Measurements from ENCODE around the gene KRT27. TPM values are rescaled to one million over a fixed set of nuclear protein-coding genes. Genes with fewer than 3 reads are reported as not detected.

Gene KRT27
- total RNA-seq, 2 experiments from 2014 or later, result not detected

DNA sequence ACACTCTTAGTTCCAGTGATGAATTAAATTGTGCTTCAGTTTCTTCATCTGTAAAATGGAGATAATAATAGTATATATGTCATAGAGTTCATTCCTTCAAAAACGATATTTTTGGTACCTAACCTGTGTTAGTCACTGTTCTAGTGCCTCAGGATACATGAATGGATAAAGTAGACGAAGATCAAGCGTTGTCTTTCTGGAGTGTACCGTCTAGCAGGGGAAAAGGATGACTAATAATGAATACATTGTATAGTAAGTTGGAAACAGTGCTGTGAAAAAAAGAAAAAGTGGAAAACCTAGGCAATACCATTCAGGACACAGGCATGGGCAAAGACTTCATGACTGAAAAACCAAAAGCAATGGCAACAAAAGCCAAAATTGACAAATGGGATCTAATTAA lies 31.5 kb upstream of the KRT27 start:
- Histone ChIP-seq H3K4me1 (ENCODE audit: insufficient read depth, low read length) (no peaks in the 10 kb centered on the region), H3K9me3 (ENCODE audit: control insufficient read depth in 1 of 2, insufficient read depth in 1 of 2, low read length in 2 of 2) (no peaks in the 10 kb centered on the region), H3K36me3 (ENCODE audit: insufficient read depth, low read length) (no peaks in the 10 kb centered on the region), H3K4me3 (ENCODE audit: low read length) (no peak overlapping the region), H3K27ac (ENCODE audit: low read depth in 1 of 2, low read length in 2 of 2) (no peak overlapping the region), H3K27me3 (ENCODE audit: control insufficient read depth in 1 of 2, insufficient read depth in 2 of 2, low read length in 2 of 2) (peaks cover 13 to 42% of the 10 kb centered on the region in 2 experiments)
- H3K27me3 Mint-ChIP-seq, result peaks cover 59% of the 10 kb centered on the region
- peaks cover 2% of the 10 kb centered on the region for H3K9me3 Mint-ChIP-seq
- DNase-seq, result no peak
- peaks cover 24% of the 10 kb centered on the region for H3K36me3 Mint-ChIP-seq (ENCODE audit: low read depth)
- CTCF ChIA-PET, result no interaction called here
- H3K4me1 Mint-ChIP-seq (ENCODE audit: low read depth), result peaks cover 16% of the 10 kb centered on the region
- ATAC-seq (ENCODE audit: poor library complexity), result no peak
- intact Hi-C loops (cut with DNase I, micrococcal nuclease), result no loop called here
- H3K27ac Mint-ChIP-seq, result no peak overlapping the region
- TF ChIP-seq, protein P1, sequence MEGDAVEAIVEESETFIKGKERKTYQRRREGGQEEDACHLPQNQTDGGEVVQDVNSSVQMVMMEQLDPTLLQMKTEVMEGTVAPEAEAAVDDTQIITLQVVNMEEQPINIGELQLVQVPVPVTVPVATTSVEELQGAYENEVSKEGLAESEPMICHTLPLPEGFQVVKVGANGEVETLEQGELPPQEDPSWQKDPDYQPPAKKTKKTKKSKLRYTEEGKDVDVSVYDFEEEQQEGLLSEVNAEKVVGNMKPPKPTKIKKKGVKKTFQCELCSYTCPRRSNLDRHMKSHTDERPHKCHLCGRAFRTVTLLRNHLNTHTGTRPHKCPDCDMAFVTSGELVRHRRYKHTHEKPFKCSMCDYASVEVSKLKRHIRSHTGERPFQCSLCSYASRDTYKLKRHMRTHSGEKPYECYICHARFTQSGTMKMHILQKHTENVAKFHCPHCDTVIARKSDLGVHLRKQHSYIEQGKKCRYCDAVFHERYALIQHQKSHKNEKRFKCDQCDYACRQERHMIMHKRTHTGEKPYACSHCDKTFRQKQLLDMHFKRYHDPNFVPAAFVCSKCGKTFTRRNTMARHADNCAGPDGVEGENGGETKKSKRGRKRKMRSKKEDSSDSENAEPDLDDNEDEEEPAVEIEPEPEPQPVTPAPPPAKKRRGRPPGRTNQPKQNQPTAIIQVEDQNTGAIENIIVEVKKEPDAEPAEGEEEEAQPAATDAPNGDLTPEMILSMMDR (IDR thresholded peaks at IDR 0.05), result no peak
- H3K4me3 Mint-ChIP-seq, result no peak overlapping the region
- POLR2A ChIA-PET, result no interaction called here

DNA sequence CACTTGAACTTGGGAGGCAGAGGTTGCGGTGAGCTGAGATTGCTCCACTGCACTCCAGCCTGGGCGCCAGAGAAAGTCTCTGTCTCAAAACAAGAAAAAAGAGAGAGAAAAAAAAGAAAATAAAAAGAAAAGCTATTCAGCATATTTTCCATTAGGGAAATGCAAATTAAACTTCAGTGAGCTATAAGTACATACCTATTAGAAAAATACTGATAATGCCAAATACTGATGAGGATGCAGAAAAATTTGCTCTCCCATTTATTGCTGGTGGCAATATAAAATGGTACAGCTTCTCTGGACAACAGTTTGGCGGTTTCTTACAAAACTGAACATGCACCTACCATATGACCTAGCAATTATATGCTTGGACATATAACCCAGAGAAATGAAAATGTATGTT lies 30.3 kb upstream of the KRT27 start:
- H3K4me3 ChIP-seq (ENCODE audit: low read length), result no peak overlapping the region
- H3K27ac ChIP-seq (ENCODE audit: low read depth in 1 of 2, low read length in 2 of 2), result no peak overlapping the region
- TF ChIP-seq, protein P1 (IDR thresholded peaks at IDR 0.05), result no peak
- DNase-seq (no peak), ATAC-seq (ENCODE audit: poor library complexity) (no peak)
- peaks cover 69% of the 10 kb centered on the region for H3K27me3 Mint-ChIP-seq
- no peak overlapping the region for H3K27ac Mint-ChIP-seq
- intact Hi-C loops (cut with DNase I, micrococcal nuclease), result no loop called here
- H3K36me3 Mint-ChIP-seq (ENCODE audit: low read depth), result peaks cover 14% of the 10 kb centered on the region
- POLR2A ChIA-PET, result interaction anchor here (0.6 kb wide), 1 partner anchor 382 kb away, joined by 3 read pairs; no protein-coding TSS in a partner anchor
- no peaks in the 10 kb centered on the region for H3K36me3 ChIP-seq (ENCODE audit: insufficient read depth, low read length)
- no peaks in the 10 kb centered on the region for H3K4me1 ChIP-seq (ENCODE audit: insufficient read depth, low read length)
- H3K4me3 Mint-ChIP-seq, result no peak overlapping the region
- H3K4me1 Mint-ChIP-seq (ENCODE audit: low read depth), result peaks cover 8% of the 10 kb centered on the region
- H3K9me3 Mint-ChIP-seq, result peaks cover 2% of the 10 kb centered on the region
- peaks cover 16 to 51% of the 10 kb centered on the region in 2 experiments for H3K27me3 ChIP-seq (ENCODE audit: control insufficient read depth in 1 of 2, insufficient read depth in 2 of 2, low read length in 2 of 2)
- CTCF ChIA-PET, result no interaction called here
- H3K9me3 ChIP-seq (ENCODE audit: control insufficient read depth in 1 of 2, insufficient read depth in 1 of 2, low read length in 2 of 2), result no peaks in the 10 kb centered on the region

DNA sequence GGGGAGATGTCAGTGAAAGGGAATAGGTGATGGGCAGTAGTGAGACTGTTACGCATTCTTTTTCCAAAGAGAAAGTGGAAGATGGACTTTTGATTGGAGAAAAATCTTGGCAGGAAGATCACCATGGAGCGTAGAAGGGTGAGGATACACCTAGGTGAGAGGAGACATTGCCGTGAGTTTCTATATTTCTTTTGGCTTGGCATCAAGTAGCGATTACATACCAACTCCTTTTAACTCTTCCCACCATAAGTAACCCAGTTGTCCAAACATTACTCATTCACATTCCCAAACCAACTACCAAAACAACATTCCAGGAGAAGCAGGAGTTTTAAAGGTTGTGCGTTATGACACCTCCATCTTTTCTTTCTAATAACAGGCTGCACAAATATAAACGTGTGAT lies 28.1 kb upstream of the KRT27 start:
- H3K36me3 Mint-ChIP-seq (ENCODE audit: low read depth), result no peaks in the 10 kb centered on the region
- H3K27me3 ChIP-seq (ENCODE audit: control insufficient read depth in 1 of 2, insufficient read depth in 2 of 2, low read length in 2 of 2), result peaks cover 16 to 67% of the 10 kb centered on the region in 2 experiments
- intact Hi-C loops (cut with DNase I, micrococcal nuclease), result no loop called here
- DNase-seq (no peak), ATAC-seq (ENCODE audit: poor library complexity) (no peak)
- no peaks in the 10 kb centered on the region for H3K36me3 ChIP-seq (ENCODE audit: insufficient read depth, low read length)
- no peak overlapping the region for H3K27ac ChIP-seq (ENCODE audit: low read depth in 1 of 2, low read length in 2 of 2)
- H3K9me3 ChIP-seq (ENCODE audit: control insufficient read depth in 1 of 2, insufficient read depth in 1 of 2, low read length in 2 of 2), result no peaks in the 10 kb centered on the region
- no peak overlapping the region for H3K27ac Mint-ChIP-seq
- ChIA-PET CTCF (interaction anchor here (0.7 kb wide), 1 partner anchor 852 kb away, joined by 3 read pairs; no protein-coding TSS in a partner anchor), POLR2A (no interaction called here)
- no peaks in the 10 kb centered on the region for H3K9me3 Mint-ChIP-seq
- H3K27me3 Mint-ChIP-seq, result peaks cover 86% of the 10 kb centered on the region
- no peaks in the 10 kb centered on the region for H3K4me1 Mint-ChIP-seq (ENCODE audit: low read depth)
- H3K4me3 Mint-ChIP-seq, result no peak overlapping the region
- TF ChIP-seq, protein P1 (IDR thresholded peaks at IDR 0.05), result no peak
- H3K4me3 ChIP-seq (ENCODE audit: low read length), result no peak overlapping the region
- H3K4me1 ChIP-seq (ENCODE audit: insufficient read depth, low read length), result no peaks in the 10 kb centered on the region

All from CD4-positive, alpha-beta T cell (primary cell).